GM19372 (cell line): ENCODE results near the gene GALNT10.

Source experiments
- ATAC-seq: cut with Tn5 transposase; IDR thresholded peaks from one replicate; pipeline ENCODE4 v1.9.1; 2021; ENCODE audit warnings: mild to moderate bottlenecking, low read depth, moderate library complexity; ENCODE audit not compliant: unreplicated experiment

GALNT10 gene

DNA sequence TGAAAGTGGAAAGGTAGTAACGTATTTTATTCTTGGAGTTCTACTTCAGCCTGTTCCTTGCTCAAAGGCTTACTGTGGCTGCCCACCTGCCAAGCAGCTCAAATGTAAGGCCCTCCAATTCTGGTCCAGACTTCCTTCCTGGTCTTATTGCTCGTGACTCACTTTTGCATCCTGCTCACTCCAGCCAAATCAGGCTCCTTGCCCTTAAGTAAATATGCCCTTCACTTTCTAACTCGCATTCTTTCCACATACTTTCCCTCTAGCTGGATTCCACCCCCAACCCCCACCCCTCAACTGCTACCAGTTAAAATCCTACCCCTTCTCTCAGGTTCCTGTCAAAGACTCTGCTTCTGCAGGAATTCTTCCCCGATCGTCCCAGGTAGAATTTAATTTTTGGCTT is 96.6 kb downstream of the GALNT10 start:
- no peak for ATAC-seq

DNA sequence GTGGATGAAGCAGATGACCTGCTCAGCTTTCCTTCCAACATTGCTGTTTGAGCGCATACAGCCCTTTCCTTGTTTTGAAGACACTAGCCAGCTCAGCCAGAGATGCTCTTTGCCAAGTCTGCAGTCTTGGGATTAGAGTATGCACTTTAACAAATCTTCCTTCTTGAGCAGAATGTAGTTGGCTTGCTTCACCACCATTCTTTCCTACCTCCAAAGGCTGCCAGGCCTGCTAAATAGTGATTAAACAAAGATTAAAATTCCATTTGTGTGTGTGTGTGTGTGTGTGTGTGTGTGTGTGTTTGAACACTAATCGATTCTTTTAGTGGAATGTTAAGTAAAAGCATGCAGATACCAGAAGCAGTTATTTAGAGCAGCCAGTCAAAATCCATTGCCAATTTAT is 97.6 kb downstream of the GALNT10 start:
- ATAC-seq: no peak

DNA sequence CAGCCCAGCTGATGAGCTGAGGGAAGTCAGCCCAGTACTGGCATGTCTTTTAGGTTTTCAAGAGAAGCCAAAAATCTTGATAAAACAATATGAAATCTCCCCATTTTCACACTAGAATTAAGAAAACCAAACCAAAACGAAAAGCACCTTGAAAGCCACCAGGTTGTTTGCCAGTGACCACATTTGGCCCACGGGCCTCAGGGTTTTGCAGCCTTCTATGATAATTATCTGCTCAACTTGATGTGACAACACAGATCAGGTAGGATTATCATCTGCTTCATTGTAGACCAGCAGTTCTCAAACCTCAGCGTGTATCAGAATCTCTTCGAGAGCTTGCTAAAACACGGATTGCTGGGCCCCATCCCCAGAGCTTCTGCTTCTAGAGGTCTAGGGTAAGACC is 101.4 kb downstream of the GALNT10 start:
- no peak for ATAC-seq

DNA sequence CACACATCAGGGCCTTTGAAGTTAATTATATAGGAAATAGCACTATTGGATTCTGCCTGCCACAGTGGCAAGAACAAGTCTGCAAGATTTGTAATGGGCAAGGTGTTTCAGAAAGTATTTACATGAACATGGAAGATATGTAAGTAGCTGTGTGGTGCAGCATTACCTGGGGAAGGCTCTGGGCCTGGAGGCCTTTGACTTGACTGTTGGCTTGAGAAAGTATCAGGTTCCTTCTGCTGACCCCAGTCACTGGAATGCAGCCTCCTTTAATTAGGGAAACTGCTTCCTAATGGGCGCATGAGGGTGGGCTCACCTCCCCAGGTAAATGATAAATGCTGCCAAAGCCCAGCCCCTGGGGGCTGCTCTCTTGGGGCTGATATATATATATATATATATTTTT is 102.7 kb downstream of the GALNT10 start:
- ATAC-seq: no peak

DNA sequence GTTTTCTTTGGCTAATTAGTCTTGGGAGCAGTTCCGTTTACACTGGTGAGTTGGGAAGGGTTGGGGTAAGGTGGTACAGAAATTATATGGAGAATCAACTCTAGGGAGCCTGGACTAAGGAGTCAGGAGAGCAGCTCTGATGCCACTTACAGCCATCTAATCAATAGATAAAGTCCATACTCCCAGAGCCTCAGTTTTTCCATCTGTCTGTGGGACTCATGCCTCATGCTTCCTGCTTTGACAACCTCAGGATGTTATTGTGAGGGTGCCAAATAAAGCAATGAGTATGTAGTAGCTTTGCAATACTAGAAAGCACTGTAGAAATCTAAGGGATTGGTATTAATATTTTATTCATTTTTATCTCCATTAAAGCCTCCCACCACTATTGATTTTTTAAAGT is 105.0 kb downstream of the GALNT10 start:
- ATAC-seq: no peak

DNA sequence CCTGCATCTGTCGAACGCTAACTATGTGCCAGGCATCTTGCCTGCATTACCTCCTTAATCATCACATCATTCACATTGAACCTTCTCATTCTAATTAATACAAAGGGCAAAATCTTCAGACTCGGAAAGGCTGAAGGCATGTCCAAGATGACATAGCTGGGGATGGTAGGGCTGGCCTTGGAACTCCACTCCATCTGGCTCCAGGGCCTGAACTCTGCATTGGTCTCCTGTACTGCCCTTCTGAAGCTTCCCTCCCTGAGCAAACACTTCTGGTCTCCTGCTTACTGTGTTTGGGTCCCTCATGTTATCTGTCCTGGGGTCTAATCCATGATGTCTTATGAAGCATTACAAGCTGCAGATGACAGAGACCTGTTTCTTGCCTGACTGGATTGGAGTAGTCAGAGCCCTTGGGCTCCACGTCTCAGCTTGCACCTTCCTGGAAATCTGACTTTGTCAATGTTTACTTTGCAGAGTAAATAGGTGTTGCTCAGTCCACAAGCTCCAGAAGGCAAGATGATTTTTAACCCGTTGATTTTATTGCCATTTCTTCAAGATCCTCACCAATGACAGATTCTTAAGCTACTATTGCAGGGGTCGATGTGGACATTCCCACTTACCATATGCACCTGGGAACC is 106.1 kb downstream of the GALNT10 start:
- no peak for ATAC-seq

DNA sequence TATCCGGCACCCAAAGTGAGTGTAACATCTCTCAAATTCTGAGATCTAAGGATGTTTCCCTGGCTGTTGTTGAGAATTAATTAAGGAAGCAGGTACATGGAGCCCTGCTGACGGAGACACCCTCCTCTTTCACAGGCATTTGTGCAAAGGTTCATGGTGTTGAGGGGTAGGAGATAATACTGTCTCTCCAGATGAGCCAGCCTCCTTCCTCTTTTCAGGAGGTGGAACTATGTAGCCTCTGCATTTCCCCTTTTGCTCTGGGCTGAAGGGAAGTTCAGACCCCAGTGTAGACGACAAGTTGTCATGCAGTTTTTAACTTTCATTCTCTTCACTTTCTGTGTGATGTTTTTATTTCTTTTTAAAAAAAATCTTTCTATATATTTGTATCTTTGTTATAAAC is 107.5 kb downstream of the GALNT10 start:
- ATAC-seq: no peak

DNA sequence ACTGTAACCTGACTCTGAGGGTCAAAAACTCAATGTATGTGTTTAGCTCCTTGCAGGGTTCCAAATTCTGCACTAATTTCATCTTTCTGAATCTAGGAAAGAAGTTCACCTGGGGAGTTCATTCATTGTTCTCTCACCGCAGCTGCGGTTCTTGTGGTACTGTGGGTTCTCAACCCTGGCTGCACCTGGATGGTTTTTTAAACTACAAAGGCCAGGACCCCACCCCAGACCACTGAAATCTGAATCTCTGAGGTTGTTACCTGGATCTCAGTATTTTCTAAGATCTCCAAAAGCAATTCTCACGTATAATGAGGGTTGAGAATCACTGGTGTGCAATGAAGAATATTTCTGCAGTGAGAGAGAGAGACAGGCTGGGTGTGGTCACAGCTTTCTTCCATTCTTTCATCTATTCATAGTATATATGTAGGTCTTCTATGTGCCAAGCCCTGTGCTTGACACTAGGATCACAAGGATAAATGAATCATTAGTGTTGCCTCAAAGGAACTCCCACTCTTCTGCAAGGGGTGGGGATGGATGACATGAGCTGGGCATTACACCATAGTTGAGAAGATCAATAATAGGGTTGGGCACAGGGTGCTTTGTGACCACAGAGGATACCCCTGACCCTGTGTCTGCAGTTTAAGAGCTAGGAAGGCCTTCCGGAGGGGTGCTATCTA is 109.8 kb downstream of the GALNT10 start:
- no peak for ATAC-seq

DNA sequence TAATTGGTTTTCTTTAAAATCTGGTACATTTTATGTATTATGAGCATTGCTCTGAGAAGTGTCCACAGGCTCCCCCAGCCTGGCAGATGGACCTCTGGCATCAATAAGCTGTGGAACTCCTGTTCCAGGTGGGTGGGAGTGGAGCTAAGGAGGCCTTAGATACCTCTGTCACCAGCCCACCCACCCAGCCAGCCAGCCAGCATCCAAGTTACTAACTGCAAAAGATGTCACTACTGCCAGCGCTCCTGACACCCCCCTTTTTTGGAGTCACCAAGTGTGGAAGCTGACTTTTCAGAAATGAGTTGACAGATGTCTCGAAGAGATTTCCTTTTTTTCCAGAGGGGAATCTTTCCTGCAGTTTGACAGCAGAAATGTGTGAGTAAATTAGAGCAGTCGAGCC is 111.2 kb downstream of the GALNT10 start:
- no peak for ATAC-seq

DNA sequence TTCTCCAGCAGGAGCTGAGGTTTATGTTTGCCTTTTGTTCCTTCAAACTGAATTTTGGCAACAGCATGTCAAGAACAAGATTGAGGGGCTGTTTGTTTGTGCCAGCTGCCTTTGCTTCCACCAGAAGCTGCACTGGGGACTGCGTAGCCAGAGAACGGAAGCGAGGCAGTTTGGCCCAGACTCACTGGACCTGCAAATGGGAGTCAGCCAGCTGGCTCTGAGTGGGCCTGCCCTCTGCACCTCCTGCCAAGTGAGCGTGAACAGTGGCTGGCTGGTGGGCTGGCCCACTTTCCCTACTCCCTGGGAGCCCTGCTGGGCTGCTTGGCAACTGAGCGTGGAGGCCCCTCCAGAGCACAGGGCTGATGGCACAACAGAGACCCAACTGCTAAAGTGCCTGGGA is 111.6 kb downstream of the GALNT10 start:
- ATAC-seq: no peak

DNA sequence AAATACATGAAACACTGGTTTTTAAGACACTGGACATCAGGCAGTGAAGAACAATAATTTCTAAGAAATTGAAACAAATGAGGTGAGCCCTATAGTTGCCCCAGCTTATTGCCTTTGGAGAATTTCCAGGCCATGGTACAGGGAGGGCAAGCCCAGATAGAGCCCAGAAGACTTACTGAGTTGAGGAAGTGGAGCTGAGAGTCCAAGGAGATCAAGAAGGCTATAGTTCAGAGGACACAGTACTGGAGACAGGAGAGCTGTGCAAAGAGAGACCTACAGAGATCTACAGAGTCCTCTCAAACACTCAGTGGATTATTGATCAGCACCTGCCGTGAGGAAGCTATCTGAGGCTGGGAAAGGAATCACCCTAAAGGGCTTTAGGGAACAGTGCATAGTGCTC is 112.6 kb downstream of the GALNT10 start:
- no peak for ATAC-seq

DNA sequence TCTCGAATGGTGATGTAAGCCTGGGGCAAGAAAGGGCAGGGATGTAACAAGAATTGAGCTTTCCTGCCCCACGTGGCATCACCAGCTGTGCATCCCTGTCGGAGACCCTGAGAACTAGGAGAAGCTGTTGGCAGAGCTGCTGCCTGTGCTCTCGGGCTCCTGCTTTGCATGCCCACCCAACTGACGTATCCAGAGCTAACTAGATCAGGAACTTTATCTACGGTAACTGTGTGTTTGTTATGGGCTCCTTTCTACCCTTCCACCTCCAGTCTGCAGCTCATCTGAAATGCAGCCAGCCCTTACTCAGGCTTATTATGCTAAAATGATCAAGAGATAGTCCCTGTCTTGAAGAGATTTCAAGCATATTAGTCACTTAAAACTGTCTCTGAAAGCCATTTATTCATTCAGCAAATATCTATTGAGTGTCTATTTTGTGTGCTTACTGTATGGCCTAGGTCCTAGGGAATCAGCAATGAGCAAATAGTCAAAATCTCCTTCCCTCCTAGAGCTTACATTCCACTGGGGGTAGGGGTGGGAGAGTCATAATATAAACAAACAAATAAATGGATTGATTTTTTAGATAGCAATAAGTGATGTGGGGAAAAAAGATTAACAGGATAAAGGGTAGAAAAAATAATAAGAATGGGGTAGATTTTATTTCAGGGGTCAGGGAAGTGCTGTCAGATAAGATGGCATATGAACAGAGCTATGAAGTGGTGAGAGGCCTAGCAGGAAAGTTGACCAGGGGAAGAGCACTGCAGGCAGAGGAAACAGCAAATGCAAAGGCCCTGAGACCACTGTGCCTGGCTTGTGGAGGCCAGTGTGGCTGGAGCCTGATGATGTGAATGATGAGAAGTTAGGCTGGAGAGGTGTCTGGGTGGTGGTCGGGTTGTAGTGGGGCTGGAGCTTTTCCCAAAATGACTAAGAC is 118.2 kb downstream of the GALNT10 start:
- ATAC-seq: no peak

DNA sequence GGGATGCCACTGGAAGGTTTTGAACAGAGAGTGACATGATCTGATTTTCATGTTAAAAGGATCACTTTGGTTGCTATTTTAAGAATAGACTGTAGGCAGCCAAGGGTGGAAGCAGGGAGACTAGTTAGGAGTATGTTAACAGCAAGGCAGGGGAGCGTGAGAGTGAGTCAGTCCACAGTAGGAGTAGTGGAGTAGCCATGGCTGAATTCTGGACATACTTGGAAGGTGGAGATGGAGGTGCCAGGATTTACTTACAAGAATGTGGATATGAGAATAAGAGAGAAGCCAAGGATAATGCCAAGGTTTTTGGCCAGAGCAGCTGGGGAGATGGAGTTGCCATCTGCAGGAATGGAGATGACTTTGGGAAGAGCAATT is 118.8 kb downstream of the GALNT10 start:
- ATAC-seq: no peak

DNA sequence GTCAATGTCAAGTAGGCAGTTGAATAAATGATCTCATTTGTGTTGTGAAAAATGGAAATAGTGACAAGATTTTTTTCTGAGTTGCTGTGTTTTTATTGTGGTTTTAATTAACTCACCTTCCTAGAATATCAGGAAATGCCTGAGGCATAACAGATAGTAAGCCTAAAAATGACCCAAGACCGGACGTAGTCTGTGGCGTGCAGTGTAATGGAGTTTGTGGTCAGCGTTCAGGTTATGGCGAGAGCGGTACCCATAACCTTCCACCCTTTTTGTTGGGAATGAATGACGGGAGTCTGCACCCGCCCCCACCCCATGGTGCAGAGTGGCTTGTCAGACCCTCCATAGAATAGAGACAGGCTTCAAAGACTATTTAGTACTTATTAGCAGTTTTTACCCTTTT is 119.3 kb downstream of the GALNT10 start:
- ATAC-seq: no peak

DNA sequence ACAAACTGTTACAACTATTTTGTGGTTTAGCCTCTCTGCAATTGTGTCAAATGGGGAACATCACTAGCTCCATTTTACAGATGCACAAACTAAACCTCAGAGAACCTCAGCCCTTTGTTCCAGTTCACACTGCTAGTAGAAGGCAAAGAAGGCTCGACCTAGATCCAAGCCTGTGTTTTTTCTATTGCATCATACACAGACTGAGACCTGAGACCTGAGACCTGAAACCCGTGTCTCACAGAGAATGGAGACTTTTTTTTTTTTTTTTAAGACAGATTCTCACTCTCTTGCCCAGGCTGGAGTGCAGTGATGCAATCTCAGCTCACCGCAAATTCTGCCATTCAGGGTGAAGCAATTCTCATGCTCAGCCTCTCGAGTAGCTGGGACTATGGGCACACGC is 120.8 kb downstream of the GALNT10 start:
- ATAC-seq: no peak

DNA sequence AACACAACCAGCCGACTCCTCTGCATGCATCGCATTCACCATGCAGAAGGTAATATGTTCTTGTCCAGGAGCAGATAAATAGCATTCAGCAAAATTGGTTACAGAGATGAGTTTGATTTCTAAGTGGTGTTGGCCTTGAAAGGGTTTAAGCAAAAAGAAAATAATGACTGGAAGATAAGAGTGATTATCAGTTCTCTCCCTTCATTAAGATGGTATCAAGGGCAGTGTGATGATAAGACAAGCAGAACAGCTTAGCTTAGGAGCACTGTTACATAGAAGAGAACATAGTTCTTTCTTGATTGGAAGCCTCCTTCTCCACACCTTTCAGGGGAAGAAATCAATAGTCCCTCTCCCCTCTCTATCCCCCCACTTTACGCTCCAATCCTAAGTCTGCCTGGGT is 121.5 kb downstream of the GALNT10 start:
- ATAC-seq: no peak

DNA sequence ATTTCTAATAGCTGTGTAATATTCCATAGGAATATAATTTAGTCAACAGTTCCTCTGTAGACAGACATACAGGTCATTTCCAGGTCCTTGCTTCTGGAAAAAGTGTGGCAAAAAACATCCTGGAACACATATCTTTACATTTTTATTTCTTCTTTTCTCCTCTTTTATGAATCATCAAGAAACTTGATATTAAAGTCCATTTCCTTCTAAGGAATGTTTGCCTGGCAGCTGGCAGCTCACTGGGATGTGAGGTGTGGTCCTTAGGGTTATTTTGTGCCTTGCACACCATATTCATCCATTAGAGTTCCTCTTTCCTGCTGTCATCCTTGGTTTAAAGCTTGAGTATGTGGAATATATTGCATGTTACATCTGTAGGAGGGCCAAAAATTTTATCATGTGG is 122.0 kb downstream of the GALNT10 start:
- ATAC-seq: no peak

DNA sequence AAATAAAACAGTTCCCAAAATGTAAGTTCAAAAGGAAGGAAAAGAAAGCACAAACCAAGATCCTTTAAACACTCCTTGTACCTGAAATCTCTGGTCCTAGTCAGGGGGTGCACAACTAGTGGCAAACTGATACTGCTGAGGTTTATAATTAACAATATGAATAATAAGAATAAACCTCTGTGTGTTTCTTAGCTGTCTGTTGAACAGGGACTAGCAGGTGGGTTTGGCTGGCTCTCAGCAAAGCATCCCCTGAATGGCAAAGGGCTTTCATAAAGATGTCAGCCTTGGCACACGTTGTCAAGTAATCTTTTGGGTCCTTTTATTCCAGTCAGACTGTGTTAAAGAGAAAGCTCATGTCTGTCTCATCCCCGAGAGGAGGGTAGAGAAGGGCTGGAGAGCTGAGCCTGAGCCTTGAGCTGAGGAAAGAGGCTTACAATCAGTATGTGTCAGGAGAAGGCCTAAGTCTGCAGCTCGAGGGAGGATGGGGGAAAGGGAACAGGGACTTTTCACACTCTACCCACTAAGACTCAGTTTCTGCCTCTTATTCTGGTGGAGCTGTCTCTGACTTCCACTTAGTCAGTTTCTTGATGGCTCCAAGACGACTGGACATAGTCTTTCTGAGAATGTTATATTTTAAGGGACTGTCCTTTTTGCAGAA is 123.0 kb downstream of the GALNT10 start:
- no peak for ATAC-seq

DNA sequence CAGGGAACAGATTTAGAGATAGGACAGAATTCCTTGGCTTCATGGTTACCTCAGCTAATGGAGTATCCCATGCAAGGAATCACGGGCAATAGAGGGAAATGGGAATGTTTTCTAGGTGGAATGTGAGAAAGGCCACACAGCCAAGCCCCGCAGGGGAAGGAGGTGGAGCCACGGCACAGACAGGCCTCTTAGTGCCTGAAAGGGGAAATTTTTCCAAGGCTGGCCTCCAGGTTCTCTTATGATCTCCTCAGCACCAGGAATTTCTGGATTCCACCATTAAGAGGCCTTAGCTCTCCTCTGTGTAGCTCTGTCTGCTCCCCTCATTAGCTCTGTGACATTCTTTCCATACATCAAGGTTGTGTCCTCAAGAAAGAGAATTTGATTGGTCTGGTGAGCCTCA is 124.7 kb downstream of the GALNT10 start:
- no peak for ATAC-seq

DNA sequence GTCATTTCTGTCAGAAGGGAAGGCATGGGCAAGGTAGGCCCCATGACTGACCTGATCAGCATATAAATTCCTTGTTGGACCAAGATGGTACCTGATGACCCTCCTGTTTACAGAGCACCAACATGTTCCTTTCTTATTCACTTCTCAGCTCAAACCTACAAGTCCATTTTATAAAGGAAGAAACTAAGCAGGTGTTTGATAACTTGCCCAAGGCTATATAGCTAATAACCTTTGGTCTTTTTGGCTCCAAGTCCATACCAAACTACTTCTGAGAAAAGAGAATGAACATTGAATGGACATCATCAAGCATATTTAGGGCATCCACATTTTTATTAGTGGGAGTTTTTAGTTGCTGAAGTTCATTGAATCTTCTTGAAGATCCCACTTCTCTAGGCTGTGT is 125.2 kb downstream of the GALNT10 start:
- no peak for ATAC-seq
